Measurements from ENCODE around the gene OR5AR1. TPM values are rescaled to one million over a fixed set of nuclear protein-coding genes. Genes with fewer than 3 reads are reported as not detected.

The OR5AR1 gene
- polyA plus RNA-seq, 4 donors, result not detected

Other genes starting within 250 kb of the OR5AR1 start
- not detected for gene OR5M3, start 190.3 kb upstream of the OR5AR1 start, polyA plus RNA-seq (ENCODE audit: insufficient read length in 4 of 4)
- gene OR5M8, start 172.3 kb upstream of the OR5AR1 start, polyA plus RNA-seq (ENCODE audit: insufficient read length in 4 of 4), result not detected
- gene OR5M11, start 120.4 kb upstream of the OR5AR1 start, polyA plus RNA-seq (ENCODE audit: insufficient read length in 4 of 4), result not detected
- gene OR5M10, start 86.0 kb upstream of the OR5AR1 start, polyA plus RNA-seq (ENCODE audit: insufficient read length in 4 of 4), result not detected
- not detected for gene OR5M1, start 48.8 kb upstream of the OR5AR1 start, polyA plus RNA-seq (ENCODE audit: insufficient read length in 4 of 4)
- gene OR5AP2, start 21.2 kb upstream of the OR5AR1 start, polyA plus RNA-seq (ENCODE audit: insufficient read length in 4 of 4), result not detected
- not detected for gene OR9G1, start 35.4 kb downstream of the OR5AR1 start, polyA plus RNA-seq (ENCODE audit: insufficient read length in 4 of 4)
- gene OR9G4, start 85.0 kb downstream of the OR5AR1 start, polyA plus RNA-seq (ENCODE audit: insufficient read length in 4 of 4), result not detected

Data from right renal pelvis (tissue), 4 donors.